Upper lobe of left lung (tissue), 6 donors: ENCODE data around the gene MYADM. TPM values are rescaled to one million over a fixed set of nuclear protein-coding genes. Genes with fewer than 3 reads are reported as not detected.

Experiments used
- ATAC-seq, 2 donors: fragments of 200-7000 bp; cut with Tn5 transposase; one replicate each; pipeline ENCODE4 v1.9.1; 2022; ENCODE audit warnings: mild to moderate bottlenecking in 2 of 2, moderate library complexity in 2 of 2; ENCODE audit not compliant: low FRiP score in 2 of 2
- DNase-seq, 2 donors: peaks; one replicate each; pipeline ENCODE4 v3.0.0-alpha.2; 2019 to 2020
- H3K27ac ChIP-seq, 4 donors: fragments of 200-600 bp; sonication (generic); one replicate each; pipeline ENCODE4 v1.5.1; 2016 to 2019
- H3K27me3 ChIP-seq, 4 donors: fragments of 200-600 bp; sonication (generic); one replicate each; pipeline ENCODE4 v1.5.1; 2017 to 2019
- H3K36me3 ChIP-seq, 4 donors: fragments of 200-600 bp; sonication (generic); one replicate each; pipeline ENCODE4 v1.5.1; 2016 to 2019
- H3K4me1 ChIP-seq, 4 donors: fragments of 200-600 bp; sonication (generic); one replicate each; pipeline ENCODE4 v1.5.1; 2018 to 2019
- H3K4me3 ChIP-seq, 4 donors: fragments of 200-600 bp; sonication (generic); one replicate each; pipeline ENCODE4 v1.5.1; 2017 to 2019; ENCODE audit warnings: mild to moderate bottlenecking in 2 of 4, moderate library complexity in 1 of 4
- H3K9me3 ChIP-seq, 4 donors: fragments of 200-600 bp; sonication (generic); one replicate each; pipeline ENCODE4 v1.5.1; 2018 to 2019
- EP300 ChIP-seq, 4 donors: sonication (generic); formaldehyde crosslinking; IDR thresholded peaks; one replicate each; pipeline ENCODE4 v1.5.1; 2017; ENCODE audit warnings: antibody characterized with exemption in 4 of 4, control low read depth in 2 of 4
- POLR2A ChIP-seq, 4 donors: fragments of 450-650 bp; IDR thresholded peaks; one replicate each; pipeline ENCODE4 v1.5.1; 2016 to 2017; ENCODE audit warnings: antibody characterized with exemption in 4 of 4, mild to moderate bottlenecking in 2 of 4
- POLR2AphosphoS5 ChIP-seq, 2 donors: sonication (generic); formaldehyde crosslinking; IDR thresholded peaks; one replicate each; pipeline ENCODE4 v1.5.1; 2017; ENCODE audit warnings: antibody characterized with exemption in 2 of 2
- WGBS, 2 donors: methylation state at CpG; one replicate each; pipeline ENCODE4 v1.1.5; 2017 to 2018; 5-methylcytosine and 5-hydroxymethylcytosine counted together
- total RNA-seq, 6 donors: library from RNA; depleted of rRNA in 4 of 6; stranded (reverse); fragments of >200 nt in 4 of 6; gene quantifications; one replicate each; pipeline versions ENCODE4 v1.1.0 to v1.2.1, GENCODE V29; 2016 to 2021
- TF ChIP-seq, protein P1 (sequence below), 6 experiments: fragments of 450-650 bp in 4 of 6; fragments of 200-600 bp in 2 of 6; sonication (generic) in 2 of 6; IDR thresholded peaks; one replicate each; pipeline ENCODE4 v1.5.1; 2016 to 2019; ENCODE audit warnings: antibody characterized with exemption in 6 of 6
- donor health status: DM: no; HTN: no; CAD: no; lungs with moderate emphysema.
- donor health status: DM: no; HTN: yes; CAD: no; lungs with severe emphysema.

Gene MYADM
- total RNA-seq, 6 donors from 2014 or later = 31.4 to 312 (median 145) TPM

DNA sequence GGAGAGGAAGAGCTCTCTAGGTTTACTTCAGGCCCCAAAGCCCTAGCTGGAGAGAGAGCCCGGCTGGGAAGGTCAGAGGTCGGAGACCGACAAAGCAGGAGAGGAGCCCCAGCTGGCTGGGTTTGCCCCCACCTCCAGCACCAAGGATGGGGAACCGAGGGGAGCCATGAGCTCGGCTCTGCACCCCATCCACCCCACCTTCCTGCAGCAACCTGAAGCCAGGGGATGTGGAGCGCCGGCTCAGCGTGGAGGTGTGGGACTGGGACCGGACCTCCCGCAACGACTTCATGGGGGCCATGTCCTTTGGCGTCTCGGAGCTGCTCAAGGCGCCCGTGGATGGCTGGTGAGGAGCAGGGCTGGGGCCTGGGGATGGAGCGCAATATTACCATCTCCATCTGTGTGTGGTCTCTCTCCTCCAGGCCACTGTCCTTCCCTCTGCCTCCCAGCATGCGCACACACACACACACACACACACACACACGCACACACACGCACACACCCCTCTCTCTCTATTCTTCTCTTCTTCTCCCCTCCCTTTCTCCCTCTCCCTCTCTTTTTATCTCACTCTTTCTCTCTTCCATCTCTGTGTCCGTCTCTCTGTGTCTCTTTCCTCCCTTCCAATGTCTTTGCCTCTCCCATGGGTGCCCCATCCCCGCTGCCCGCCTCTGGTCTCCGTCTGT is 24.8 kb downstream of the MYADM start:
- H3K4me3 ChIP-seq = no peak overlapping the region
- TF ChIP-seq POLR2A (IDR thresholded peaks at IDR 0.05) (no peak), EP300 (IDR thresholded peaks at IDR 0.05) (no peak), POLR2AphosphoS5 (IDR thresholded peaks at IDR 0.05) (no peak)
- TF ChIP-seq, protein P1, sequence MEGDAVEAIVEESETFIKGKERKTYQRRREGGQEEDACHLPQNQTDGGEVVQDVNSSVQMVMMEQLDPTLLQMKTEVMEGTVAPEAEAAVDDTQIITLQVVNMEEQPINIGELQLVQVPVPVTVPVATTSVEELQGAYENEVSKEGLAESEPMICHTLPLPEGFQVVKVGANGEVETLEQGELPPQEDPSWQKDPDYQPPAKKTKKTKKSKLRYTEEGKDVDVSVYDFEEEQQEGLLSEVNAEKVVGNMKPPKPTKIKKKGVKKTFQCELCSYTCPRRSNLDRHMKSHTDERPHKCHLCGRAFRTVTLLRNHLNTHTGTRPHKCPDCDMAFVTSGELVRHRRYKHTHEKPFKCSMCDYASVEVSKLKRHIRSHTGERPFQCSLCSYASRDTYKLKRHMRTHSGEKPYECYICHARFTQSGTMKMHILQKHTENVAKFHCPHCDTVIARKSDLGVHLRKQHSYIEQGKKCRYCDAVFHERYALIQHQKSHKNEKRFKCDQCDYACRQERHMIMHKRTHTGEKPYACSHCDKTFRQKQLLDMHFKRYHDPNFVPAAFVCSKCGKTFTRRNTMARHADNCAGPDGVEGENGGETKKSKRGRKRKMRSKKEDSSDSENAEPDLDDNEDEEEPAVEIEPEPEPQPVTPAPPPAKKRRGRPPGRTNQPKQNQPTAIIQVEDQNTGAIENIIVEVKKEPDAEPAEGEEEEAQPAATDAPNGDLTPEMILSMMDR (IDR thresholded peaks at IDR 0.05) = no peak
- ATAC-seq = no peak
- no peaks in the 10 kb centered on the region for H3K36me3 ChIP-seq
- H3K27ac ChIP-seq = no peak overlapping the region
- DNase-seq = peak in 1 of 2 donors; percentile 62
- 63 to 73% methylated on average over 17 to 22 of the region's 23 CpGs for WGBS, 2 donors
- H3K4me1 ChIP-seq = peaks cover 0 to 10% (median 7%) of the 10 kb centered on the region in 4 donors
- no peaks in the 10 kb centered on the region for H3K9me3 ChIP-seq
- peaks cover 0 to 7% (median 0%) of the 10 kb centered on the region in 4 donors for H3K27me3 ChIP-seq

DNA sequence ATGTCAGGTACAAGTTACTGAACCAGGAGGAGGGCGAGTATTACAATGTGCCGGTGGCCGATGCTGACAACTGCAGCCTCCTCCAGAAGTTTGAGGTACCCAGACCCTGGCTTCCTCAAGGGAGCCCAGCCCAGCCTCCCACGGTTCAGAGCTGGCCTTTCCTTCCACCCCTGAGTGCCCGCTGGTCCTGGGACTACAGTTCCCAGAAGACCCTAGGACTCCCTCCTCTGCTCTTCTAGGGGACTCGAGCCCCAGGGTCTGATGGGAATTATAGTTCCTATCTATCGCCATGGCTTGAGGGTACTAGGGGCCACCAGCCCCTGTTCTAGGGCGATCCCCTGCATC is 25.3 kb downstream of the MYADM start:
- Histone ChIP-seq H3K27ac (no peak overlapping the region), H3K4me3 (no peak overlapping the region), H3K9me3 (no peaks in the 10 kb centered on the region), H3K36me3 (no peaks in the 10 kb centered on the region), H3K4me1 (peaks cover 0 to 10% (median 7%) of the 10 kb centered on the region in 4 donors), H3K27me3 (peaks cover 0 to 7% (median 0%) of the 10 kb centered on the region in 4 donors)
- WGBS, 2 donors = 61 to 62% methylated on average over 8 of the region's 8 CpGs
- DNase-seq = no peak
- TF ChIP-seq, protein P1 (IDR thresholded peaks at IDR 0.05) = no peak
- TF ChIP-seq POLR2AphosphoS5 (IDR thresholded peaks at IDR 0.05) (no peak), EP300 (IDR thresholded peaks at IDR 0.05) (no peak), POLR2A (IDR thresholded peaks at IDR 0.05) (no peak)
- no peak for ATAC-seq

DNA sequence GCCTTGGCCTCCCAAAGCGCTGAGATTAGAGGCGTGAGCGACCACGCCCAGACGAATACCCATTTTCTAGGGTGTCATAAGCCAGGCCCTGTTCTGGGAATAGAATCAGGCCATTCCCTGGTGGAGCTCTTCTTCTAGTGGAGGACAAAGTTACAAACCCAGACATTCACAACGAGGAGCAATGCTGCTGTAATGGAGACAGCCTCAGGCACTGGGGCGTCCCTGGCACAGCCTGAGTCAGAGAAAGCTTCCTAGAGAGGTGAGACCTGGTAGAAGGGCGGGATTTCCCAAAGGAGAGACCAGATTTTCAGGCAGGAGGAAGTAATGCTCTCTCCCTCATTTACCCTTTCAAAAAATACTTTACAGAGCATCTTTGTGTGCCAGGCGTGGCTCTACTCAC is 27.0 kb downstream of the MYADM start:
- Histone ChIP-seq H3K4me3 (no peak overlapping the region), H3K4me1 (peaks cover 0 to 7% (median 4%) of the 10 kb centered on the region in 4 donors), H3K27me3 (peaks cover 0 to 13% (median 0%) of the 10 kb centered on the region in 4 donors), H3K36me3 (no peaks in the 10 kb centered on the region), H3K27ac (no peak overlapping the region), H3K9me3 (no peaks in the 10 kb centered on the region)
- ATAC-seq (no peak), DNase-seq (no peak)
- 80 to 82% methylated on average over 9 of the region's 9 CpGs for WGBS, 2 donors
- no peak for TF ChIP-seq EP300 (IDR thresholded peaks at IDR 0.05)
- no peak for TF ChIP-seq POLR2A (IDR thresholded peaks at IDR 0.05)
- no peak for TF ChIP-seq POLR2AphosphoS5 (IDR thresholded peaks at IDR 0.05)
- TF ChIP-seq, protein P1 (IDR thresholded peaks at IDR 0.05) = no peak

DNA sequence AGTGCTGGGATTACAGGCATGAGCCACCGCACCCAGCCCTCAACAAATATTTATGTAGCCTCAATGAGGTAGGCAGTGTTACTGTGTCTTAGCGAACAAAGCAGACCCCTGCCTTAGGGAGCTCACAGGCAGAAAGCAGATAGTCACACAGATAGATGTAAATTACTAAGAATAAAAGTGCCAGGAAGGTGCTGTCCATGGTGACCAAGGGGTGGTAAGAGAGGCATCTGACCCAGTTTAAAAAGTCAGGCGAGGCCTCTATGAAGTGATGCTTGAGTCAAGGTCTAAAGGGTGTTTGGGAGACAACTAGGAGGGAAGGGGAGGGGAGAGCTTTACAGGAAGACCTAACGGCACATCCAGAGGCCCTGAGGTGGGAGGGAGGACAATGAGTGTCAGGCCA is 29.0 kb downstream of the MYADM start:
- peaks cover 0 to 7% (median 0%) of the 10 kb centered on the region in 4 donors for H3K27me3 ChIP-seq
- WGBS, 2 donors = 45 to 52% methylated on average over 4 of the region's 4 CpGs
- no peaks in the 10 kb centered on the region for H3K9me3 ChIP-seq
- no peak for TF ChIP-seq EP300 (IDR thresholded peaks at IDR 0.05)
- TF ChIP-seq, protein P1 (IDR thresholded peaks at IDR 0.05) = no peak
- TF ChIP-seq POLR2AphosphoS5 (IDR thresholded peaks at IDR 0.05) = no peak
- TF ChIP-seq POLR2A (IDR thresholded peaks at IDR 0.05) = no peak
- no peak overlapping the region for H3K27ac ChIP-seq
- ATAC-seq (no peak), DNase-seq (no peak)
- no peaks in the 10 kb centered on the region for H3K4me1 ChIP-seq
- no peaks in the 10 kb centered on the region for H3K36me3 ChIP-seq
- no peak overlapping the region for H3K4me3 ChIP-seq

DNA sequence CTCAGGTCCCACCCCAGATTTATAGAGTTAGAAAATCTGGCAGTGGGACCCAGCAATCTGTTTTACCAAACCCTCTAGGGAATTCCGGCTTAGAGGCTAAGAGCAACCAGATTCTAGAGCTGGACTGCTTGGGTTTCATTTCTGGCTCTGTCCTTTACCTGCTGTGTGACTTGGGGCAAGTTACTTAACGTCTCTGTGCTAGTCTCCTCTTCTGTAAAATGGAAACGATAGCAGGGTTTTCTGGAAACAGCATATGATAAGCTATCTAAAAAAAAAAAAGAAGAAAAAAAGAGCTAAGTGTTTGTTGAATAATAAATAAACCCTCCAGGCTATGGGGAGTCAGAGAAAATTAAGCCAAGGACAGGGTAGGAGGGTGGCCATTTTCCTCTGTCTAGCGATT is 29.8 kb downstream of the MYADM start:
- Histone ChIP-seq H3K27me3 (peaks cover 0 to 7% (median 0%) of the 10 kb centered on the region in 4 donors), H3K4me1 (no peaks in the 10 kb centered on the region), H3K36me3 (no peaks in the 10 kb centered on the region), H3K4me3 (no peak overlapping the region), H3K9me3 (no peaks in the 10 kb centered on the region), H3K27ac (no peak overlapping the region)
- no peak for ATAC-seq
- TF ChIP-seq, protein P1 (IDR thresholded peaks at IDR 0.05) = no peak
- TF ChIP-seq POLR2AphosphoS5 (IDR thresholded peaks at IDR 0.05) (no peak), EP300 (IDR thresholded peaks at IDR 0.05) (no peak), POLR2A (IDR thresholded peaks at IDR 0.05) (no peak)
- DNase-seq = no peak
- 55 to 62% methylated on average over 4 of the region's 4 CpGs for WGBS, 2 donors
